Stimulated activated CD4-positive, alpha-beta T cell treated with anti-CD3 and anti-CD28 coated beads, Interleukin-15, amount 100 ng/mL, for 1 hour (primary cell): ENCODE measurements around the gene HLA-E.
"Not testable (repeated sequence)": the region's sequence is repeated elsewhere in the genome, so short reads cannot be mapped to it uniquely, and the experiment has no call there.

Experiments used
- DNase-seq, 2 donors: peaks; one replicate each; pipeline ENCODE4 v3.0.0-alpha.2; 2020; ENCODE audit warnings: low read depth in 1 of 2, low spot score in 1 of 2

HLA-E gene

DNA sequence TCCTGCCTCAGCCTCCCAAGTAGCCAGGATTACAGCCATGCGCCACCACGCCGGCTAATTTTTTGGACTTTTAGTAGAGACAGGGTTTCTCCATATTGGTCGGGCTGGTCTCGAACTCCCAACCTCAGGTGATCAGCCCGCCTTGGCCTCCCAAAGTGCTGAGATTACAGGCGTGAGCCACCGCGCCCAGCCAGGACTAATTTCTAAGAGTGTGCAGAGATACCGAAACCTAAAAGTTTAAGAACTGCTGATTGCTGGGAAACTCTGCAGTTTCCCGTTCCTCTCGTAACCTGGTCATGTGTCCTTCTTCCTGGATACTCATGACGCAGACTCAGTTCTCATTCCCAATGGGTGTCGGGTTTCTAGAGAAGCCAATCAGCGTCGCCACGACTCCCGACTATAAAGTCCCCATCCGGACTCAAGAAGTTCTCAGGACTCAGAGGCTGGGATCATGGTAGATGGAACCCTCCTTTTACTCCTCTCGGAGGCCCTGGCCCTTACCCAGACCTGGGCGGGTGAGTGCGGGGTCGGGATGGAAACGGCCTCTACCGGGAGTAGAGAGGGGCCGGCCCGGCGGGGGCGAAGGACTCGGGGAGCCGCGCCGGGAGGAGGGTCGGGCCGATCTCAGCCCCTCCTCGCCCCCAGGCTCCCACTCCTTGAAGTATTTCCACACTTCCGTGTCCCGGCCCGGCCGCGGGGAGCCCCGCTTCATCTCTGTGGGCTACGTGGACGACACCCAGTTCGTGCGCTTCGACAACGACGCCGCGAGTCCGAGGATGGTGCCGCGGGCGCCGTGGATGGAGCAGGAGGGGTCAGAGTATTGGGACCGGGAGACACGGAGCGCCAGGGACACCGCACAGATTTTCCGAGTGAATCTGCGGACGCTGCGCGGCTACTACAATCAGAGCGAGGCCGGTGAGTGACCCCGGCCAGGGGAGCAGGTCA, at the start of gene HLA-E:
Gene HLA-E (plus strand): TSS at position 429 of the 945 bp plus-strand sequence. CDS start 23 bp downstream, at position 452.
- DNase-seq: peak; percentile 67 to 74

DNA sequence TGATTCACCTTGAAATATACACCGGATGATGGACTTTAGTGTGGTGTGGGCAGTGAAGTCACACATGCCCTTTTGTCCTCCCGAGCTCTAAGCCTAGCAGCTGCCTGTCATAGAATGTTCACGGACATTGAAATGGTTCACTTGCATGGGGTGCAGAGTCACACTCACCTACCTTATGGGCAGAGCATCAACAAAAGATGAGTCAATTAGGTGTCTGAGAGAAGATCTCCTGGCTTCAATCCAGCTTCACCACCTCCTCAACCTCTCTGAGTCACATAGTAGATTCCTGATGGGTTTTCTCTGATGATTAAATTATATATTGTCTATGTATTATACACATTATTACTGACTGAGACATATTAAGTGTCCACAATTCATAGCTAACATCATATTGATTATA, 48.1 kb upstream of the HLA-E start:
- DNase-seq: no peak

DNA sequence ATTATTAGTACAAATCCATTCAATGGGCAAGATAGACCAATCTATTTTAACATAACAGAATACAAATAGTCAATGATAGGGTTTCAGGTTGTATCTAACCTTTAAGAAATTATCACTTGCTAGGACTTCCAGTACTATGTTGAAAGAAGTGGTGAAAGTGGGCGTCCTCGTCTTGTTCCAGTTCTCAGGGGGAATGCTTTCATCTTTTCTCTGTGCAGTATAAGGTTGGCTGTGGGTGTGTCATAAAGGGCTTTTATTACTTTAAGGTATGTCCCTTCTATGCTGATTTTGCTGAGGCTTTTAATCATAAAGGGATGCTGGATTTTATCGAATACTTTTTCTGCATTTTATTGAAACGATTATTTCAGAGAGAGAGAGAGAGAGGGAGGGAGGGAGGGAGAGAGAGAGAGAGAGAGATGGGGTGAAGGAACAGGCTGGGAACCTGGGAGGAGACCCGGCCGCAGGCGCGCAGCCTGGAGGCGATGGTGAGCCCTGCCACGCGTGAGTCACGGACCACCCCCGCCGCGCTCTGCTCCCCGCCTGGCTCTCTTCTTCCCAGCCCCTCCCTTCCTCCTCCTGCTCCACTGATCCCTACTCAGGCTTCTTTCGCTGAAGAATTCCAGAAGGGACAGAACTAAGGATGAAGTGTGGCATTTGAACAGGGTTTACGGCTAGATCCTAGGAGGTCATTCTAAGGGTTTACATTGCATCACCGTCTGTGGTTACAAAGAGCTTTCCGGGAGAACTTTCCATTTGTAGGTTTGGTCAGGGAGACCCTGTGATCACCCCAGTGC, 45.5 kb upstream of the HLA-E start:
- DNase-seq: no peak

DNA sequence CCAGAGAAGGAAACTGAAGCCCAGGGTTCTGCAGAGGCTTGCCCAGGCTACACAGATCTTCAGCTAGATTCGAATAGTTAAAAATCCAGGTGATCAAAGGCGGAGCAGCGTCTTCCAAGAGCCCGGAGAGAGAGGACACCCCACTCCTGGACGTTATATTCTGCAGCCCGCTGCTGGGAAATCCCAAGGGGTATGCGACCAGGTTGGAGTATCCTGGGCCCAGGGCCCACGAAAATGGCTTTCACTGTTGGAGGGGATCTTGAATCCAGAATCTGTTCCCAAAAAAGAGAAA, 44.9 kb upstream of the HLA-E start:
- no peak for DNase-seq

- DNase-seq: no peak
These were observed 43.0 kb upstream of the HLA-E start for GRCh38 chr6:30446259-30446658.

DNA sequence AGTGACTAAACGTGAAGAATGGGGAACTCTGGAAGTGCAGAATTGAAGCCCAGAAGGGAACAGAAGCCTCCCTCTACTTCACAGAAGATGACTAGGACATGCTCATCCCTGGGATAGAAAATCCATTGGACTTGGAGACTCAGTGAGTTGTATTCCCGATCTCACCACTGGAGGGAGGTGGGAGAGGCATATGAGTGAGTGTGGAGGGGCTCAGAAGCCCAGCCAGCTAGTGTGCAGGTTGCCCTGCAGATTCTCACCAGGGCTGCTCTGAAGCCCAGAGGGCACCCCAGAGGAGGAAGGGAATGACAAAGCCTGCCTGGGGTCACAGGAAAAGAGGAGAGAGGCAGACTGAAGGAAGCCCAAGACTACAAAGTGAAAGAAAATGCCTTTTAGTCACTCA, 42.1 kb upstream of the HLA-E start:
- no peak for DNase-seq

DNA sequence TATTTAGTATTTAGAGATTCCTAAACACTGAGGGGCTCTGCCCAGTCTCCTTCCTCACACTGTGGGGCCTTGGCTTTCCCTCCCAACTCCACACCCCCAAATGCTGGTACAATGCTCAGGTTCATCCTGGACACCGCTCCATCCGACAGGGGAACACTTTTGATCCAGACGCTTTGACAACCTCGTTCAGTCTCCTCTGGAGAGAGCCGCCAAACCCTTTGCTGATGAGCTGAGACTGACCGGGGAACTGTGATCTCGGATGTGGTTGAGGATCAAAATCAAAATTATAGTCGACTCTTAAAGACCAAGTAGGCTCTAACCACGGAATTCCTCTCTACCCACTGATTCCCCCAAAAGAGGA, 38.8 kb upstream of the HLA-E start:
- no peak for DNase-seq

DNA sequence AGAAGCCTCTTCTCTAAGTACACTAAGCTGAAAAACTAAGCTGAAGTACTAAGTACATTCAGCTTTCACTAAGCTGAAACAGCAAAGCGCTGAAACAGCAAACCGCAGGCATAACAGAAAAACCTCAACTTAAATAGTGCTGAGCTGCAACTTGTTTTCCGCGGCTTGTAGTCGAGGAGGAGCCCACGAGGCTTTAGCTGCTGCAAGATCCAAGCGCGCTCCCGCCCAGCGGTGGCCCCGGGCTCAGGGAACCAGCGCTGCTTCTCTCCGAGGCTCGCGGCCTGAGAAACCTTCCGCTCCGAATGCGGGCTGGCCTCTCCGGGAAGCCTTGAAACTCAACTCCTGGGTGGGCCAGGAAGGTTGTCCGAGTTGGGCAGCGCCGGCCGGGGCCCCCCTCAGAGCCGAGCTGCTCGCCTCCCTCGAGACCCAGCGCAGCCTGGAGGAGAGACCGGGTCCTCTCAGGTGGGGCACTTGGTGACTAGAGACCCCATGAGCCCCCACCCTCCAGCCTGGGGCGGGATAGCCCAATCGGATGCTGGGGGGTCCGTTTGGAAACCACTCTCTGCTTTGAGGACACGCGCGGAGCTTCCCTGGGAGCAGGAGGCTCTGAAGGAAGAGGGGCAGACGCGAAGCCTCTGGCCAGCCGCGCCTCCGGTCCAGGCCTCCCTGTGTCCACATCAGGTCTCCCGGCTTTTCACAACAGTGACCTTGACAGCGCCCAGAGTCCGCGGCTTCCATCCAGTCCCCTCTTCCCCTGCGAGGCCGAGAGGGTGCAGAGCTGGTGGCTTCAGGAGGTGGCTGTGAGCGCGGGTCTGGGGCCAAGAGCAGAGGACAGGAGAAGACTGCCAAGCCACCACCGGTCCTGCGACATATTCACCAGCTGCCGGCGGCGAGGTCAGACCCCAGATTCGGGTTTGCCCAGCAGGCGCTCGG, 38.1 kb upstream of the HLA-E start:
- no peak for DNase-seq

DNA sequence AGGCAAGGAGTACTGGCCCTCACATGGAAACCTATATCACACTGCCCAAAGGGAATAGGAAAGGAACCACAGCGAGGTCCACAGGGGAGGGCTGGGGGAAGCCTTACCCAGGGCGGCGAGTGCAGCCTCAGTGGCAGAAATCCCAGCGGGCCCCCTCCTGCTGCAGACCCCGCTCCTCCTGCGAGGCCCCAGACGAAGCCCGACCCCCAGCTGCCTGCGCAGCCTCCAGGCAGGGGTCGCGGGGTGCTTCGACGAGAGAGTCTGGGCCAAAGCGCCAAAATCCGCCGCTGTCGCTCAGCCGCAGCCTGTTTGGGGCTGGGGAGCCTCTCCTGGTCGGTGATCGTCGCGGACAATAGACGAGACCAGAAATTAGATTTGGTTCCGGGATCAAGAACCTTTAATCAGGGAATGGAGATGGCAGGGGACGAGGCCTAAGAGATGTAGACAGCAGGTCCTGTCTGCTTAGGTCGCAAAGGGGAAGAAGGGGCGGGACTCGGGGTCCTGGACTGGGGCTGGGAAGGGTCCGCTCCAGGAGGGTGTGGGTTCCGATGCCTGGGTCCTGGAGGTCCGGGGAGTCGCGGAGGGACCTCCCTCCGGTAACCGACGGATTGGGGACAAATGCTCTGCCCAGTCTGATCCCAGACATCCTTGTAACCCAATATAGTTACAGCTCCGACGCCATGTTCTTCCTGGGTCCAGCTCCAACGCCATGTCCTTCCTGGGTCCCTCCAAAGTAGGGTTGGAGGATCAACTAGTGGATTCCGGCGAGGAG, 36.4 kb upstream of the HLA-E start:
- DNase-seq: no peak

DNA sequence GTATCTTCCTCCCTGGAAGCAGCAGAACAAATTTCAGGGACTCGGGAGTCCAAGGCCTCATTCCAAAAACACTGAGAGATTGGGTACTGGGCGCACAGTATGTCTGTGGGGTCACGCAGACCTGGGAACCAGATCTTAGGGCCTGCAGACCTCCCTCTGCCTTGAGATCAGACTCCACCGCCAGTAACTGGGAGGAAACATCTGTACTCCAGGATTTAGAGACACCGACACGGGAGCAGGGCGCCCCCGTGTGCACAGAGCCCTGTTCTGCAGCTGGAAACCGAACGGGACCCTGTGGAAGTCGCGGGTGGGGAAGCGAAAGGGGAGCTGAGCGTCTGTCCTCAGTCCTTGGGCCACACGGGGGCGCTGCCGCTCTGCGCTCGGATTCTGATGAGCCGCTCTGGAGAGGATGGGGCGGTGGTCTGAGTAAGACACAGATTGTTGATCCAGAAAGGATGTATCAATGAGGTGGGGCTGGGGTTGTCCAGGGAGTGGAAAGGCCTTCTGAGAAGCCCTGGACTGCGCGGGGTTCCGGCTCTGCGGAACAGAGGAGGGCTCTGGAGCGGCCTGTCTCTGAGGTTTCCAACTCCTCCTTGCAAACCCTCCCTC, 35.7 kb upstream of the HLA-E start:
- DNase-seq: peak; percentile 70 to 78

- DNase-seq: no peak
These were observed 30.2 kb upstream of the HLA-E start for GRCh38 chr6:30459145-30459544.

GRCh38 chr6:30461055-30461454, 28.3 kb upstream of the HLA-E start:
- DNase-seq: no peak

- DNase-seq: no peak
These were observed 26.8 kb upstream of the HLA-E start for GRCh38 chr6:30462482-30462881.

DNA sequence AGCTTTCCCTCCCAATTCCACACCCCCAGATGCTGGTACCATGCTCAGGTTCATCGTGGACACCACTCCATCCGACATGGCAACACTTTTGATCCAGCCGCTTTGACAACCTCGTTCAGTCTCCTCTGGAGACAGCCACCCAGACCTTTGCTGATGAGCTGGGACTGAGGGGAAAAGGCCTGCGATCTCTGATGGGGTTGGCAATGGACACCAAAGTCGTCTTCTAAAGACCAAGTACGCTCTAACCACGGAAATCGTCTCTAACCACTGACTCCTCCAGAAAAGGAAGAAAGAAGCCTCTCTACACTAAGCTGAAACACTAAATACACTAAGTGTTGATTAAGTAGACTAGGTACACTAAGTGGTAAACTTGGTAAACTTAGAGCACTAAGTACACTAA, 26.1 kb upstream of the HLA-E start:
- no peak for DNase-seq

GRCh38 chr6:30463651-30464618, 25.4 kb upstream of the HLA-E start:
- no peak for DNase-seq

DNA sequence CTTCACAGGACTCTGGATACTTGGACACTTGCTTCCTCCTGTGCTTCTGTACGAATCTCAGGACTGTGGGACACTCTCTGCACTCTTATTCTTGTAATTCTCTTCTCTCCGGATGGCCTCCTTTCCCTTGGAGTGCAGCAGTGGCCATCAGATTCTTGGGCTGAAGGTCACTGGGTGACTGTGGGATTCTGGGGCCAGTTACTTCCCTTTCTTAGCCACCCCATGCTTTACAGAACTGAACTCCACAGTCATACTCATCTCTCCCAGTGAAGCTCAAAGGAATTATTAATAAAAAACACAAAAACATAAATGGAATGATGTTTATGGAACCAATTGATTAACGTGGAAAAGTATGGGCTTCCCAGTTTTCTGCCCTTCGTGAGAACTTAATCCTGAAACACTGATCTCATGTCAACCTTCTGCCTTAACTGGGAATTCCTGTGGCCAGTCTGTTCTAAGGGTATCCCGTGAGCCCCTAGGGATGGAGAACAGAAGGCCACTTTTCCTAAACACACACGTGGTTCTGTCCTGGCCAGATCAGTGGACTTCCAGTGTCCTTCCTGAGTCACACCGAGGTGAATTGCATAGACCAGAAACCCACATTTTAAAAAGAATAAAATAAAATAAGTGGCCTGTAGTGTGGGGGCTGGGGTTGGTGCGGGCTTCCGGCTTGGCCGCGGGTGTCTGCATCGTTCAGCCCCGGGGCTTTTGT, 23.6 kb upstream of the HLA-E start:
- DNase-seq: no peak

- DNase-seq: no peak
These were observed 18.3 kb upstream of the HLA-E start for GRCh38 chr6:30470968-30471367.

- DNase-seq: not testable (repeated sequence)
These were observed 14.2 kb upstream of the HLA-E start for GRCh38 chr6:30475116-30475515.
